Dermis blood vessel endothelial cell (primary cell): ENCODE results near the gene TM9SF3. TPM values are rescaled to one million over a fixed set of nuclear protein-coding genes. Genes with fewer than 3 reads are reported as not detected.
"Not testable (repeated sequence)": the region's sequence is repeated elsewhere in the genome, so short reads cannot be mapped to it uniquely, and the experiment has no call there.

ENCODE experiments used
- DNase-seq: peaks from one replicate; pipeline ENCODE4 v3.0.0; 2010
- total RNA-seq: library from RNA; depleted of rRNA; stranded (reverse); fragments of >200 nt; gene quantifications from 2 replicates; pipeline ENCODE4 v1.2.3, GENCODE V29; 2014

The TM9SF3 gene
- total RNA-seq, 1 donor from 2014 or later: 119 TPM

- no peak for DNase-seq
Measured at GRCh38 chr10:96598846-96599245, 12.0 kb upstream of the TM9SF3 start.

GRCh38 chr10:96596422-96597407, 9.9 kb upstream of the TM9SF3 start:
- DNase-seq: no peak

GRCh38 chr10:96595741-96596140, 8.9 kb upstream of the TM9SF3 start:
- DNase-seq: no peak

- no peak for DNase-seq
Measured at GRCh38 chr10:96591946-96592345, 5.1 kb upstream of the TM9SF3 start.

GRCh38 chr10:96588616-96589419, 2.0 kb upstream of the TM9SF3 start:
- DNase-seq: no peak

GRCh38 chr10:96588060-96588554, 1.3 kb upstream of the TM9SF3 start:
- no peak for DNase-seq

GRCh38 chr10:96587264-96588059, 650 bp upstream of the TM9SF3 start:
- peak; percentile 83 for DNase-seq

GRCh38 chr10:96585736-96586418, 935 bp downstream of the TM9SF3 start:
- peak; percentile 23 for DNase-seq

GRCh38 chr10:96584474-96584873, 2.3 kb downstream of the TM9SF3 start:
- no peak for DNase-seq

GRCh38 chr10:96584035-96584434, 2.8 kb downstream of the TM9SF3 start:
- DNase-seq: no peak

GRCh38 chr10:96579133-96579532, 7.7 kb downstream of the TM9SF3 start:
- DNase-seq: no peak

GRCh38 chr10:96578633-96579032, 8.2 kb downstream of the TM9SF3 start:
- DNase-seq: no peak

- DNase-seq: no peak
Measured at GRCh38 chr10:96578022-96578421, 8.8 kb downstream of the TM9SF3 start.

GRCh38 chr10:96577069-96577468, 9.7 kb downstream of the TM9SF3 start:
- no peak for DNase-seq

- DNase-seq: no peak
Measured at GRCh38 chr10:96576277-96576980, 10.4 kb downstream of the TM9SF3 start.

GRCh38 chr10:96574564-96574963, 12.2 kb downstream of the TM9SF3 start:
- not testable (repeated sequence) for DNase-seq

GRCh38 chr10:96573036-96573435, 13.8 kb downstream of the TM9SF3 start:
- no peak for DNase-seq

GRCh38 chr10:96570983-96571964, 15.5 kb downstream of the TM9SF3 start:
- DNase-seq: no peak

- no peak for DNase-seq
Measured at GRCh38 chr10:96570511-96570910, 16.3 kb downstream of the TM9SF3 start.

- no peak for DNase-seq
Measured at GRCh38 chr10:96568402-96568801, 18.4 kb downstream of the TM9SF3 start.
